Measurements from ENCODE around the gene OMP.

The OMP gene

DNA sequence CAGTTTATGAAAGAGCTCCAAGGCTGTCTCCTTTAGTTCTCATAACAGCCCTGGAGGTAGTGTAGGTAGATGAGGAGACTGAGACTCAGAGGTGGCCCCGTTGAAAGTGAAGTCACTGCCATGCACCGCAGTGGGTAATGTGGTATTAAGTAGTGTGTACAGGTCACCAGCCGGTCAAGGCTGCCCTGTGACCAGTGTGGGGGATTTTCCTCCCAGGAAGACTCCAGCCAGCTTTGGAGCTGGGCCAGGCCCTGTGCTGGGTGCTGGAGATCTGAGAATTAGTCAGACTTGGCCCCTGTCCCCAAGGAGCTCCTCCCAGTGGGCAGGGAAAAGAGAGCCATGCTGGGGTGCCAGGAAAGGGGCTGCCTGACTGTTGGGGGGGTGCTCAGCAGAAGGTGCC, 5.3 kb downstream of the OMP start:
- DNase-seq = no peak

GRCh38 chr11:77108436-77108835, 5.8 kb downstream of the OMP start:
- no peak for DNase-seq

GRCh38 chr11:77109236-77110019, 6.8 kb downstream of the OMP start:
- DNase-seq = no peak

- no peak for DNase-seq
Observed at GRCh38 chr11:77110836-77111235, 8.2 kb downstream of the OMP start.

DNA sequence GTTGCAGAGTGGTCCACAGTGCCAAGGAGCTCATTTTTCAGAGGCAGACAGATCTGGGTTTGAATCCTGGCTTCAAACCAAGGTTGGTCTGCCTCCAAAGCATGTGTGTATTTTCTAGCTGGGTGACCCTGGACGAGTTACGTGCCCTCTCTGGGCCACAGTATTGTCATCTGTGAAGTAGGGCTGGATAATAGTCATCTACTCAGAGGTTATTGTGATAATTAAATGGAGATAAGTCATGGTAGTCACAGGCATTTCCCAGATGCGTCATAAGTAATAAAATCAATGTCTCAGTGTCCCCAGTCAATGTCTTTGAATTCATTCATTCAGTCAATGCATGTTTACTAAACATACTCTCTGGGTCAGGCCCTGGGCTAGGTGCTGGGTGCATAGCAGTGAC, 8.6 kb downstream of the OMP start:
- DNase-seq = no peak

DNA sequence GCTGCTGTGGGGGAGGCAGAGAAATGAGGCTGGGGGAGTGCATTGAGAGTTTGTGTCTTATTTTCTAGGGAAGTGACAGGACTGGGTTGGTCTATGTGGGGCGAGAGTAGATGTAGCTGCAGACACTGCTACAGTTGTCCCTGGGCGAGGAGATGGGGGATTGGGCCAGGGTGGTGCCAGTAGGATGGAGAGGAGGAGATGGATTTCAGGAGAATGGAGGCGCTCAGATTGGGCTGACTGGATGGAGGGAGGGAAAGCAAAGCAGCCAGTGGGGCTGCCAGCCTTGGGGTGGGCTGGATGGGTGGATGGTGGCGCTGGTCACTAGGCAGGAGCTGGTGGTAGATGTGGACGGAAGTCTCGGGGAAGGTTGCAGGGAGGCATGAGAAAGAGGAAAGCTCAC, 9.3 kb downstream of the OMP start:
- DNase-seq = no peak

DNA sequence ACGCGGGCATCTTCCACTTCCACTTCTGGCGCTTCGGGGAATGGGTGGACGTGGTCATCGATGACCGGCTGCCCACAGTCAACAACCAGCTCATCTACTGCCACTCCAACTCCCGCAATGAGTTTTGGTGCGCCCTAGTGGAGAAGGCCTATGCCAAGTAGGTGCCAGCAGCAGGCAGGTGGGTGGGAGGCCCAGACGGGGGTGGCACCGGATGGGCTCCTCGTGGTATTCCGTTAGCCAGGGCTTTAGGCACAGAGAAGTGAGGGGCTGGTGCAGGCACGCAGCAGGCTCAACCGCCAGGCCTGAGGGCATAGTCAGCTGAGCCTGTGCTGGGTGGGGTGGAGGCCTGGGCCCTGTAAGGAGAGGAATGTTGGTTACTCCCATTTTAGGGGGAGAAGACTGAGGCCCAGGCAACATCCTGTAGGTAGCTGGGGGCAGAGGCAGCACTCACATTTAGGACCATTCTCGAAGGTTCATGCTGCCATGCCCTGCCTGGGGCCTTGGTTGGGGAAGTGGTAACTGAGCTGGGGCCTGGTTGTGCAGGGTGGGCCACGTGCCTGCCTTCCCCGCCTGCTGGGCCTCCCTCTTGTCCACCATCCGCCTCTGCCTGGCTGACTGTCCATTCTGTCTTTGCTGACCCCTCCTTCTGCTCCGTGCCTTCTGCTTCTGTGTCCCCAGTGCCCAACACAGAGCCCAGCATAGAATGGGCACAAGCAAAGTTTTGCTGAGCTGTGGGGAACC, 10.2 kb downstream of the OMP start:
- no peak for DNase-seq

- no peak for DNase-seq
Observed at GRCh38 chr11:77113382-77114088, 10.9 kb downstream of the OMP start.

GRCh38 chr11:77114089-77114463, 11.4 kb downstream of the OMP start:
- DNase-seq = no peak

GRCh38 chr11:77115181-77115611, 12.6 kb downstream of the OMP start:
- no peak for DNase-seq

GRCh38 chr11:77115956-77116355, 13.3 kb downstream of the OMP start:
- DNase-seq = no peak

GRCh38 chr11:77117492-77117891, 14.9 kb downstream of the OMP start:
- no peak for DNase-seq

DNA sequence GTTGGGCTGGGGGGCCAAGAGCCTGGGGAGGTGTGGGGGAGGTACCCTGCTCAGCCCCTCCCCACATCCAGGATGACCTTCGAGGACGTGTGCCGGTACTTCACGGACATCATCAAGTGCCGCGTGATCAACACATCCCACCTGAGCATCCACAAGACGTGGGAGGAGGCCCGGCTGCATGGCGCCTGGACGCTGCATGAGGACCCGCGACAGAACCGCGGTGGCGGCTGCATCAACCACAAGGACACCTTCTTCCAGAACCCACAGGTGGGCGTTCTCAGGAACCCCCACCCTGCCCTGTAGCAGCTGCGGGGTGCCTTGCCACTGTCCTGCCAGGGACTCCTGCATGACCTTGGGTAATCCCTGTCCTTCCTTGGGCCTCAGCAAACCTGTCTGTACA, 15.4 kb downstream of the OMP start:
- no peak for DNase-seq

- DNase-seq = no peak
Observed at GRCh38 chr11:77118971-77119370, 16.3 kb downstream of the OMP start.

GRCh38 chr11:77119531-77119936, 16.9 kb downstream of the OMP start:
- DNase-seq = no peak

- no peak for DNase-seq
Observed at GRCh38 chr11:77120571-77120970, 17.9 kb downstream of the OMP start.

DNA sequence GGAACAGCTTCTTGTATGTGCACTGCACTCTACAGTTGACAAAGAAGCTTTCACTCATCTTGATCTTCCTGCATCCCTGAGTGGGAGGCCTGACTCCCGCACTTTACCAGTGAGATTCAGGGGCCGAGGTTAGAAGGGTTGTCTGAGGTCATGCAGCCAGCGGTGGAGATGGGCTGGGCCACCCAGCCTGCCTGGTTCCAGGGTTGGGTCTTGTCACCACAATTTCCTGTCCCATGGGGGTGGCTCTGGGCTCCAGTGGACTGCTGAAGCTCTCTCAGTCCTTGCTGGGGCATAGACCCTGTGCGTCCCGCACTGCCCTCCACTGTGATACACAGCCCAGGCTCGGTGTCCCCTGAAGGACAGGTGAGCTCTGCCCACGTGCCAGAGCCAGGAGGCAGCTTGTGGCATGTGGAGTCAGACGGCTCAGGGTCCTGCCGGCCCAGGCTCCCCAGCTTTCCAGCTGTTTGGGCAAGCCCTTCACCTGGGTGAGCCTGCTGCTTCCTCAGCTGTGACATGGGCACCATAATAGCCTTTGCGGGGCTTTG, 18.5 kb downstream of the OMP start:
- DNase-seq = no peak

DNA sequence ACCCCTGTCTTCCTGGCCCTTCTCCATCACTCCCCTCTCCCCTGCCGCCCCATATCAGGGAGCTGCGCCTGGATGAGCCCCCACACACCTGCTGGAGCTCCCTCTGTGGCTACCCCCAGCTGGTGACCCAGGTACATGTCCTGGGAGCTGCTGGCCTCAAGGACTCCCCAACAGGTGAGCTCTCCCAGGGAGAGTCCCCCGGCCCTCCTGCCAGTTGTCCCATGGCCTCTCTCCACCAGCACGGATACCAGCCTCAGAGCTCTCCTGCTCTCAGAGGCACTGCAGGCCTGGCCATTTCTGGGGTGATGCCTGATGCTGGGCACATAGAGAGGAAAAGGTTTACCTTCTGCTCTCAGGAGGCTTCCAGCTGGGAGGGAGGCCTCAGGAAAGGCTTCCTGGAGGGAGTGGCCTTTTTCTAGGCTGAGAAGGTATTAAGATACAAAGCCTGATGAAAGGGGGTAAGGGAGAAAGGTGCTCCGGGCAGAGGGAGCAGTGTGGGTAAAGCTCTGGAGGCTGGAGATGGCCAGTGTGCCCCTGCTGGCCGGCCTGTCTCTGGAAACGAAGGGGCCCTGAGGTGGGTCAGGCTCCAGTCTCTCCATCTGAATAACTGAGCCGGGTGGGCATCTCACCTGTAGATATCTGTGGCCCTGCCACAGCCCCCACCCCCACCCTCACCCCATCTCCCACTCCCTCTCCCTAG, 19.4 kb downstream of the OMP start:
- DNase-seq = no peak

DNA sequence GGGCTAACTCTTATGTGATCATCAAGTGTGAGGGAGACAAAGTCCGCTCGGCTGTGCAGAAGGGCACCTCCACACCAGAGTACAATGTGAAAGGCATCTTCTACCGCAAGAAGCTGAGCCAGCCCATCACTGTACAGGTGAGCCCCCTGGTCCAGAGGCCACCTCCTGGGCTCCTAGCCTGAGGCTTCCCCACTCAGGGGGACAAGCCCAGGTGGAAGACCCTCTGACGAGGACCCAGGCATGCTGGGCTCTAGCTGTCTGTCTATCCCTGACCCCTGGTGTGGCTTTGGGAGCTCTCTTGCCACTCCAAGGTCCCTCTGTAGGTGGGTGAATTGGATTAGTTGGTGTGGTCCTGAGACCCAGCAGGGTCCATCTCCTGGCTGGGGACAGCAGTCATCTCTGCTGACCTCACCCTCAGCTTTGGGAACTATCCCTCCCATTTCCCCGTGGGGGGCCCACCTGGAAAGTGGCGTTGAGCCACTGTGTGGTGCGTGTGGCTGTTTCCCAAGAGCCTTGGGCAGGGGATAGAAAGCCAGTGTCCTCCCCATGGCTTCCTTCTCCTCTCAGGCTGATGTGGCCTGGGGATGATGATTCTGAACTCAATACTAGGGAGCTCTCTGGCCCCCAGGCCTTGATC, 20.1 kb downstream of the OMP start:
- no peak for DNase-seq

GRCh38 chr11:77123591-77123990, 21.0 kb downstream of the OMP start:
- DNase-seq = no peak

GRCh38 chr11:77124041-77124440, 21.4 kb downstream of the OMP start:
- no peak for DNase-seq

DNA sequence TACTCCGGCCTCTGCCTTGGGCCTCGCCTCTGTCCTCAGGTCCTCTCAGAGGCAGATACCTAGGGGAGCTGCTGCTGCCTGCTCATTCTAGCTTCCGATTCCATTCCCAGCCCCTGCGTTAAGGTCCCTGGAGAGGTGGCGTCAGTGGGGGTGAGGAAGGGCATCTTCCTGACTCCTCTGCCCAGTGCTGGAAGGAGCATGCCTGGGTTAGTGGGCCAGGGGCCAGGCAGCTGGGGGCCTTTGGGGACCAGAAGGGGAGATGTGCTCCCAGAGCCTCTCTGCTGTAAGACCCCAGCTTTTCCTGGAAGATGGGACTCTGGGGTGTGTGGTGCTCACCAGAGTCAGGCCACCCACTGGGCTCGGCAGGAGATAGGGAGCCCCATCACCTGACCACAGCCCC, 21.8 kb downstream of the OMP start:
- DNase-seq = no peak
